PC-9 (cell line): ENCODE results near the gene VPS33B. TPM values are rescaled to one million over a fixed set of nuclear protein-coding genes. Genes with fewer than 3 reads are reported as not detected.

Source experiments
- BruUV-seq: library from RNA; stranded (reverse); fragments of 400-500 nt; replicated peaks from 2 replicates; lab custom pipeline; 2021; lab: Mats Ljungman, UMichigan
- CTCF ChIA-PET: fragments of 300-600 bp; sonication (Branson Sonifier 250); formaldehyde crosslinking; loops from one replicate; lab custom pipeline; 2022; ENCODE audit warnings: antibody characterized with exemption; lab: Charles Lee
- POLR2A ChIA-PET: fragments of 300-600 bp; sonication (Branson Sonifier 250); formaldehyde crosslinking; loops from one replicate; lab custom pipeline; 2022; ENCODE audit warnings: antibody characterized with exemption; ENCODE audit not compliant: unreplicated experiment; lab: Charles Lee
- DNase-seq, 2 experiments: peaks; one replicate each; pipeline versions ENCODE4 v3.0.0 to v3.0.0-alpha.2; 2015 to 2022; ENCODE audit warnings: mixed read lengths in 1 of 2
- H2AFZ ChIP-seq: fragments of 200-600 bp; sonication (generic); 2 replicates; pipeline ENCODE4 v1.8.1; 2017; ENCODE audit warnings: antibody characterized with exemption
- H3F3A ChIP-seq: fragments of 200-600 bp; sonication (generic); 2 replicates; pipeline ENCODE4 v1.8.1; 2017; ENCODE audit warnings: antibody characterized with exemption, mild to moderate bottlenecking, low read depth; ENCODE audit not compliant: insufficient read depth
- H3K27ac ChIP-seq: fragments of 200-600 bp; sonication (generic); 2 replicates; pipeline ENCODE4 v1.6.1; 2016; ENCODE audit warnings: mixed run types
- H3K27me3 ChIP-seq: fragments of 200-600 bp; sonication (generic); 2 replicates; pipeline ENCODE4 v1.6.1; 2016; ENCODE audit warnings: low read depth, mixed run types; ENCODE audit not compliant: insufficient read depth
- H3K36me3 ChIP-seq: fragments of 200-600 bp; sonication (generic); 2 replicates; pipeline ENCODE4 v1.6.1; 2016; ENCODE audit warnings: low read depth, mixed run types
- H3K4me1 ChIP-seq: fragments of 200-600 bp; sonication (generic); replicated peaks from 2 replicates; pipeline ENCODE4 v1.6.1; 2016; ENCODE audit warnings: mixed run types; ENCODE audit not compliant: insufficient read depth
- H3K4me2 ChIP-seq: fragments of 200-600 bp; sonication (generic); 2 replicates; pipeline ENCODE4 v1.6.1; 2017; ENCODE audit warnings: mixed run types
- H3K4me3 ChIP-seq: fragments of 200-600 bp; sonication (generic); 2 replicates; pipeline ENCODE4 v1.6.1; 2016; ENCODE audit warnings: mixed run types
- H3K79me2 ChIP-seq: fragments of 200-600 bp; sonication (generic); 2 replicates; pipeline ENCODE4 v1.6.1; 2017; ENCODE audit warnings: low read depth, mixed run types
- H3K9me2 ChIP-seq: fragments of 200-600 bp; sonication (generic); 2 replicates; pipeline ENCODE4 v1.8.1; 2017; ENCODE audit warnings: mild to moderate bottlenecking; ENCODE audit not compliant: insufficient read depth
- H3K9me3 ChIP-seq: fragments of 200-600 bp; sonication (generic); 2 replicates; pipeline ENCODE4 v1.8.1; 2016; ENCODE audit warnings: low read depth; ENCODE audit not compliant: insufficient read depth
- H4K20me1 ChIP-seq: fragments of 200-600 bp; sonication (generic); 2 replicates; pipeline ENCODE4 v1.8.1; 2017; ENCODE audit not compliant: insufficient read depth
- EZH2 ChIP-seq: fragments of 200-600 bp; sonication (generic); IDR thresholded peaks from 2 replicates; pipeline ENCODE4 v1.8.0; 2017; ENCODE audit warnings: antibody characterized with exemption, low read depth
- intact Hi-C: fragments of 100-400 bp; cut with micrococcal nuclease; formaldehyde crosslinking; loops from one replicate; pipeline ENCODE4 v1.10.0; 2022; ENCODE audit not compliant: unreplicated experiment
- total RNA-seq: library from RNA; stranded (reverse); gene quantifications from 2 replicates; pipeline ENCODE4 v1.2.3, GENCODE V29; 2021
- TF ChIP-seq, protein P1 (sequence below): fragments of 200-600 bp; sonication (generic); conservative IDR thresholded peaks from 2 replicates; pipeline ENCODE4 v1.6.1; 2017; ENCODE audit warnings: mixed run types, antibody characterized with exemption, mild to moderate bottlenecking, moderate library complexity

VPS33B gene
- total RNA-seq, 1 experiment from 2014 or later: 13.6 TPM

DNA sequence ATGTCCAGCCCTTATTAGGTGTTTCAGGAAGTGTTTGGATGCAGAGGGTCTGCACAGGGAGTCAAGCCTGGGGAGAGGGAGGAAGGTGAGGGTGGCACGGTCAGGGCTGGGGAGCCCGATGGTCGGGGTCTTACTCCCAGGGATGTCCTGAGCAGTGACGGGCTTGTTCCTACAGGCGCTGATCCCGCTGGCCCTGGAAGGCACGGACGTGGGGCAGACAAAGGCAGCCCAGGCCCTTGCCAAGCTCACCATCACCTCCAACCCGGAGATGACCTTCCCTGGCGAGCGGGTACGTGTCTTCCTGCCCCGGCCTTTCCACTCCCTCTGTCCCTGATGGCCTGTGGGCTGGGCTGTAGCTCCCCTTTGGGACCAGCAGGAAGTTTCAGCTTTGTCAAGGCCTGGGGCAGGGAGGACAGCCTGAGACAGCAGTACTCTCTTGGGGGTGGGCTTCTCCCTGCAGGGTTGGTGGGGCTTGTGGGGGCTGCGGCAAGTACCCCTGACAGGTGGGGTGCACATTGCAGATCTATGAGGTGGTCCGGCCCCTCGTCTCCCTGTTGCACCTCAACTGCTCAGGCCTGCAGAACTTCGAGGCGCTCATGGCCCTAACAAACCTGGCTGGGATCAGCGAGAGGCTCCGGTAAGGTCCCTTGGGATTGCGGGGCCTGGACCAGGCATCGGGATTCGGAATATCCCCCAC is 72.3 kb downstream of the VPS33B start:
- intact Hi-C loops: no loop called here
- no peak overlapping the region for H3K4me3 ChIP-seq
- no peaks in the 10 kb centered on the region for H3K9me2 ChIP-seq
- DNase-seq: no peak
- H3K27me3 ChIP-seq: no peaks in the 10 kb centered on the region
- no TSS peak for BruUV-seq
- H3K36me3 ChIP-seq: no peaks in the 10 kb centered on the region; the same call in 1 of the 2 replicates
- ChIA-PET POLR2A (no interaction called here), CTCF (interaction anchor here (0.6 kb wide), 1 partner anchor 18 kb away, joined by 3 read pairs; no protein-coding TSS in a partner anchor)
- peaks cover 6% of the 10 kb centered on the region; the same call in 1 of the 2 replicates for H3K4me1 ChIP-seq
- no peak overlapping the region for H3K4me2 ChIP-seq
- no peak overlapping the region for H2AFZ ChIP-seq
- no peaks in the 10 kb centered on the region for H4K20me1 ChIP-seq
- H3K27ac ChIP-seq: 0 out of 2 replicates have a peak overlapping the region, but pooled peaks have one; percentile 9
- TF ChIP-seq, protein P1, sequence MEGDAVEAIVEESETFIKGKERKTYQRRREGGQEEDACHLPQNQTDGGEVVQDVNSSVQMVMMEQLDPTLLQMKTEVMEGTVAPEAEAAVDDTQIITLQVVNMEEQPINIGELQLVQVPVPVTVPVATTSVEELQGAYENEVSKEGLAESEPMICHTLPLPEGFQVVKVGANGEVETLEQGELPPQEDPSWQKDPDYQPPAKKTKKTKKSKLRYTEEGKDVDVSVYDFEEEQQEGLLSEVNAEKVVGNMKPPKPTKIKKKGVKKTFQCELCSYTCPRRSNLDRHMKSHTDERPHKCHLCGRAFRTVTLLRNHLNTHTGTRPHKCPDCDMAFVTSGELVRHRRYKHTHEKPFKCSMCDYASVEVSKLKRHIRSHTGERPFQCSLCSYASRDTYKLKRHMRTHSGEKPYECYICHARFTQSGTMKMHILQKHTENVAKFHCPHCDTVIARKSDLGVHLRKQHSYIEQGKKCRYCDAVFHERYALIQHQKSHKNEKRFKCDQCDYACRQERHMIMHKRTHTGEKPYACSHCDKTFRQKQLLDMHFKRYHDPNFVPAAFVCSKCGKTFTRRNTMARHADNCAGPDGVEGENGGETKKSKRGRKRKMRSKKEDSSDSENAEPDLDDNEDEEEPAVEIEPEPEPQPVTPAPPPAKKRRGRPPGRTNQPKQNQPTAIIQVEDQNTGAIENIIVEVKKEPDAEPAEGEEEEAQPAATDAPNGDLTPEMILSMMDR: no peak
- TF ChIP-seq EZH2: no peak
- H3K9me3 ChIP-seq: no peaks in the 10 kb centered on the region
- H3K79me2 ChIP-seq: no peaks in the 10 kb centered on the region
- H3F3A ChIP-seq: peaks cover 18% of the 10 kb centered on the region

Other genes with a start within 250 kb of the VPS33B start
- 48.7 and 50.4 TPM in 2 replicates for gene FURIN, start 154.0 kb downstream of the VPS33B start, total RNA-seq
- 2.1 and 3.8 TPM in 2 replicates for gene FES, start 138.1 kb downstream of the VPS33B start, total RNA-seq
- gene MAN2A2, start 119.3 kb downstream of the VPS33B start, total RNA-seq: 26.4 and 27.1 TPM in 2 replicates
- 18.1 and 20.9 TPM in 2 replicates for gene HDDC3, start 90.0 kb downstream of the VPS33B start, total RNA-seq
- 81.8 and 86.0 TPM in 2 replicates for gene UNC45A, start 87.3 kb downstream of the VPS33B start, total RNA-seq
- 51.4 and 51.5 TPM in 2 replicates for gene RCCD1, start 67.7 kb downstream of the VPS33B start, total RNA-seq
- 145 and 180 TPM in 2 replicates for gene PRC1, start 28.1 kb downstream of the VPS33B start, total RNA-seq
- not detected in 2 replicates for gene SV2B, start 77.7 kb upstream of the VPS33B start, total RNA-seq